Thymus (tissue), 11 donors: Measurements from ENCODE around the gene ACAD9. TPM values are rescaled to one million over a fixed set of nuclear protein-coding genes. Genes with fewer than 3 reads are reported as not detected.
"Not testable (repeated sequence)": the region's sequence is repeated elsewhere in the genome, so short reads cannot be mapped to it uniquely, and the experiment has no call there.

Source experiments
- DNase-seq, 9 donors: peaks; one replicate each; pipeline ENCODE4 v3.0.0-alpha.2; 2013; ENCODE audit warnings: low spot score in 9 of 9, low read depth in 6 of 9, missing footprints in 1 of 9
- H3K27ac ChIP-seq, 2 donors: one replicate each; pipeline ENCODE4 v1.5.1; 2013; ENCODE audit warnings: control low read depth in 1 of 2, low read depth in 1 of 2, low read length in 1 of 2, mild to moderate bottlenecking in 1 of 2, moderate library complexity in 1 of 2
- H3K27me3 ChIP-seq, 2 donors: one replicate each; pipeline ENCODE4 v1.5.1; 2013; ENCODE audit warnings: low read length in 1 of 2; ENCODE audit not compliant: control insufficient read depth in 2 of 2, insufficient read depth in 1 of 2
- H3K36me3 ChIP-seq, 2 donors: one replicate each; pipeline ENCODE4 v1.5.1; 2013; ENCODE audit warnings: low read length in 1 of 2, mild to moderate bottlenecking in 1 of 2, moderate library complexity in 1 of 2; ENCODE audit not compliant: control insufficient read depth in 2 of 2, insufficient read depth in 2 of 2
- H3K4me1 ChIP-seq, 2 donors: one replicate each; pipeline ENCODE4 v1.5.1; 2013; ENCODE audit warnings: low read length in 2 of 2; ENCODE audit not compliant: control insufficient read depth in 2 of 2, insufficient read depth in 2 of 2
- H3K4me3 ChIP-seq, 2 donors: one replicate each; pipeline ENCODE4 v1.5.1; 2013; ENCODE audit warnings: low read length in 2 of 2, control low read depth in 1 of 2, mild to moderate bottlenecking in 1 of 2
- H3K9me3 ChIP-seq, 2 donors: one replicate each; pipeline ENCODE4 v1.5.1; 2013; ENCODE audit warnings: low read length in 1 of 2, mild to moderate bottlenecking in 1 of 2; ENCODE audit not compliant: control insufficient read depth in 2 of 2, insufficient read depth in 1 of 2
- WGBS: extraction: QIAGEN DNeasy Blood & Tissue Kit; methylation state at CpG from one replicate; pipeline ENCODE4 v1.1.7; 2013; 5-methylcytosine and 5-hydroxymethylcytosine counted together
- polyA plus RNA-seq: library from polyadenylated mRNA; stranded (reverse); fragments of 200-250 nt; gene quantifications from one replicate; pipeline ENCODE4 v1.2.3, GENCODE V29; 2013
- total RNA-seq: library from RNA; stranded (reverse); fragments of 120-200 nt; gene quantifications from one replicate; pipeline ENCODE4 v1.2.4, GENCODE V29; 2013
- donor health status: healthy.

ACAD9 gene
- total and polyA plus RNA-seq, 2 donors: 23.8 to 25.4 TPM

GRCh38 chr3:128853826-128854225, 25.6 kb upstream of the ACAD9 start:
- H3K4me1 ChIP-seq: no peaks in the 10 kb centered on the region
- no peak for DNase-seq
- 95% methylated on average over 5 of the region's 5 CpGs for WGBS
- H3K4me3 ChIP-seq: no peak overlapping the region
- no peak overlapping the region for H3K27ac ChIP-seq
- no peaks in the 10 kb centered on the region for H3K27me3 ChIP-seq
- peaks cover 2 to 39% of the 10 kb centered on the region in 2 donors for H3K9me3 ChIP-seq
- H3K36me3 ChIP-seq: no peaks in the 10 kb centered on the region

GRCh38 chr3:128854475-128854874, 24.9 kb upstream of the ACAD9 start:
- H3K27me3 ChIP-seq: no peaks in the 10 kb centered on the region
- WGBS: 81% methylated on average over 3 of the region's 3 CpGs
- H3K4me1 ChIP-seq: no peaks in the 10 kb centered on the region
- peaks cover 8 to 45% of the 10 kb centered on the region in 2 donors for H3K9me3 ChIP-seq
- H3K27ac ChIP-seq: no peak overlapping the region
- no peaks in the 10 kb centered on the region for H3K36me3 ChIP-seq
- H3K4me3 ChIP-seq: no peak overlapping the region
- DNase-seq: no peak

GRCh38 chr3:128855569-128855968, 23.9 kb upstream of the ACAD9 start:
- no peak for DNase-seq
- Histone ChIP-seq H3K36me3 (no peaks in the 10 kb centered on the region), H3K27me3 (no peaks in the 10 kb centered on the region), H3K4me1 (no peaks in the 10 kb centered on the region), H3K27ac (no peak overlapping the region), H3K9me3 (peaks cover 9 to 55% of the 10 kb centered on the region in 2 donors), H3K4me3 (no peak overlapping the region)
- 72% methylated on average over 4 of the region's 4 CpGs for WGBS

GRCh38 chr3:128858167-128858566, 21.3 kb upstream of the ACAD9 start:
- WGBS: 97% methylated on average over 3 of the region's 3 CpGs
- Histone ChIP-seq H3K27me3 (no peaks in the 10 kb centered on the region), H3K4me1 (no peaks in the 10 kb centered on the region), H3K27ac (no peak overlapping the region), H3K4me3 (no peak overlapping the region), H3K9me3 (peaks cover 9 to 63% of the 10 kb centered on the region in 2 donors), H3K36me3 (no peaks in the 10 kb centered on the region)
- DNase-seq: no peak

GRCh38 chr3:128859630-128860029, 19.8 kb upstream of the ACAD9 start:
- no peak overlapping the region for H3K4me3 ChIP-seq
- WGBS: 93% methylated on average over 6 of the region's 6 CpGs
- H3K27me3 ChIP-seq: no peaks in the 10 kb centered on the region
- DNase-seq: no peak
- H3K4me1 ChIP-seq: peaks cover 0 to 6% of the 10 kb centered on the region in 2 donors
- peaks cover 7 to 49% of the 10 kb centered on the region in 2 donors for H3K9me3 ChIP-seq
- no peaks in the 10 kb centered on the region for H3K36me3 ChIP-seq
- H3K27ac ChIP-seq: no peak overlapping the region

GRCh38 chr3:128861491-128861890, 17.9 kb upstream of the ACAD9 start:
- 96% methylated on average over 6 of the region's 6 CpGs for WGBS
- H3K4me3 ChIP-seq: no peak overlapping the region
- no peaks in the 10 kb centered on the region for H3K27me3 ChIP-seq
- H3K36me3 ChIP-seq: no peaks in the 10 kb centered on the region
- H3K9me3 ChIP-seq: peaks cover 7 to 46% of the 10 kb centered on the region in 2 donors
- H3K27ac ChIP-seq: no peak overlapping the region
- H3K4me1 ChIP-seq: peaks cover 0 to 9% of the 10 kb centered on the region in 2 donors
- no peak for DNase-seq

GRCh38 chr3:128863560-128863959, 15.9 kb upstream of the ACAD9 start:
- Histone ChIP-seq H3K4me3 (no peak overlapping the region), H3K9me3 (peaks cover 7 to 28% of the 10 kb centered on the region in 2 donors), H3K4me1 (peaks cover 0 to 18% of the 10 kb centered on the region in 2 donors), H3K36me3 (no peaks in the 10 kb centered on the region), H3K27ac (no peak overlapping the region), H3K27me3 (no peaks in the 10 kb centered on the region)
- DNase-seq: no peak
- WGBS: 91% methylated on average over 3 of the region's 3 CpGs

GRCh38 chr3:128864351-128864811, 15.0 kb upstream of the ACAD9 start:
- Histone ChIP-seq H3K4me3 (no peak overlapping the region), H3K27ac (no peak overlapping the region), H3K4me1 (peaks cover 0 to 18% of the 10 kb centered on the region in 2 donors), H3K27me3 (no peaks in the 10 kb centered on the region), H3K9me3 (peaks cover 2 to 20% of the 10 kb centered on the region in 2 donors), H3K36me3 (no peaks in the 10 kb centered on the region)
- no peak for DNase-seq
- WGBS: 39% methylated on average over 11 of the region's 11 CpGs

GRCh38 chr3:128864849-128865804, 14.3 kb upstream of the ACAD9 start:
- not testable (repeated sequence) for H3K27ac ChIP-seq, DNase-seq, H3K4me3 ChIP-seq, H3K27me3 ChIP-seq, H3K36me3 ChIP-seq
- peaks cover 0 to 13% of the 10 kb centered on the region in 2 donors for H3K9me3 ChIP-seq
- WGBS: 80% methylated on average over 23 of the region's 25 CpGs
- peaks cover 0 to 18% of the 10 kb centered on the region in 2 donors for H3K4me1 ChIP-seq
